ENCODE measurements around the gene C17orf113. TPM values are rescaled to one million over a fixed set of nuclear protein-coding genes. Genes with fewer than 3 reads are reported as not detected.

C17orf113 gene
- total and polyA plus RNA-seq, 2 of the 13 experiments (the other 11 are each of a cell fraction or from before 2014, with no cell fraction given), result 0.87 to 1.1 TPM

- TF ChIP-seq, protein P1, sequence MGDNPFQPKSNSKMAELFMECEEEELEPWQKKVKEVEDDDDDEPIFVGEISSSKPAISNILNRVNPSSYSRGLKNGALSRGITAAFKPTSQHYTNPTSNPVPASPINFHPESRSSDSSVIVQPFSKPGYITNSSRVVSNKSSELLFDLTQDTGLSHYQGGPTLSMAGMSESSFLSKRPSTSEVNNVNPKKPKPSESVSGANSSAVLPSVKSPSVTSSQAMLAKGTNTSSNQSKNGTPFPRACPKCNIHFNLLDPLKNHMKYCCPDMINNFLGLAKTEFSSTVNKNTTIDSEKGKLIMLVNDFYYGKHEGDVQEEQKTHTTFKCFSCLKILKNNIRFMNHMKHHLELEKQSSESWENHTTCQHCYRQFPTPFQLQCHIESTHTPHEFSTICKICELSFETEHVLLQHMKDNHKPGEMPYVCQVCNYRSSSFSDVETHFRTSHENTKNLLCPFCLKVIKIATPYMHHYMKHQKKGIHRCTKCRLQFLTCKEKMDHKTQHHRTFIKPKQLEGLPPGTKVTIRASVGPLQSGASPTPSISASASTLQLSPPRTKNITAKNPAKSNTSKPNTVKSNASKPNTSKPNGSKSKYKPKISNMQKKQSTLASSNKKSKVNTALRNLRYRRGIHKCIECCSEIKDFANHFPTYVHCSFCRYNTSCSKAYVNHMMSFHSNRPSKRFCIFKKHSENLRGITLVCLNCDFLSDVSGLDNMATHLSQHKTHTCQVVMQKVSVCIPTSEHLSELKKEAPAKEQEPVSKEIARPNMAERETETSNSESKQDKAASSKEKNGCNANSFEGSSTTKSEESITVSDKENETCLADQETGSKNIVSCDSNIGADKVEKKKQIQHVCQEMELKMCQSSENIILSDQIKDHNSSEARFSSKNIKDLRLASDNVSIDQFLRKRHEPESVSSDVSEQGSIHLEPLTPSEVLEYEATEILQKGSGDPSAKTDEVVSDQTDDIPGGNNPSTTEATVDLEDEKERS (CRISPR knock-in tag; IDR thresholded peaks at IDR 0.05), result no peak
- TF ChIP-seq GFI1 (CRISPR knock-in tag; IDR thresholded peaks at IDR 0.05; ENCODE audit: borderline replicate concordance) (peak; percentile 45; the same call in 1 of the 2 replicates), ZNF672 (CRISPR knock-in tag; IDR thresholded peaks at IDR 0.05) (peak; percentile 97; the same call in 1 of the 2 replicates), ZZZ3 (CRISPR knock-in tag; IDR thresholded peaks at IDR 0.05; ENCODE audit: borderline replicate concordance) (no peak), ATF7-NPFF (CRISPR knock-in tag; IDR thresholded peaks at IDR 0.05; ENCODE audit: low read depth) (no peak; the same call in 1 of the 2 replicates), AHR (CRISPR knock-in tag; IDR thresholded peaks at IDR 0.05) (peak; percentile 74; the same call in 1 of the 2 replicates), ZNF891 (CRISPR knock-in tag; IDR thresholded peaks at IDR 0.05) (no peak), ZNF839 (CRISPR knock-in tag; IDR thresholded peaks at IDR 0.05; ENCODE audit: borderline replicate concordance) (no peak), ZBTB7B (CRISPR knock-in tag; IDR thresholded peaks at IDR 0.05) (peak; percentile 89), ZNF232 (CRISPR knock-in tag; IDR thresholded peaks at IDR 0.05; ENCODE audit: borderline replicate concordance) (no peak), ZNF30 (CRISPR knock-in tag; IDR thresholded peaks at IDR 0.05) (no peak), NR2F2 (IDR thresholded peaks at IDR 0.05; ENCODE audit: borderline replicate concordance, low read depth) (no peak), PHF21A (CRISPR knock-in tag; IDR thresholded peaks at IDR 0.05) (no peak), RNF2 (conservative IDR thresholded peaks at IDR 0.05; ENCODE audit: low read depth) (no peak), ZNF749 (CRISPR knock-in tag; IDR thresholded peaks at IDR 0.05; ENCODE audit: borderline replicate concordance) (no peak), TAF1 (CRISPR knock-in tag; IDR thresholded peaks at IDR 0.05) (no peak), XBP1 (CRISPR knock-in tag; IDR thresholded peaks at IDR 0.05) (no peak), TOPORS (CRISPR knock-in tag; IDR thresholded peaks at IDR 0.05) (no peak)
- TF ChIP-seq, protein P2, sequence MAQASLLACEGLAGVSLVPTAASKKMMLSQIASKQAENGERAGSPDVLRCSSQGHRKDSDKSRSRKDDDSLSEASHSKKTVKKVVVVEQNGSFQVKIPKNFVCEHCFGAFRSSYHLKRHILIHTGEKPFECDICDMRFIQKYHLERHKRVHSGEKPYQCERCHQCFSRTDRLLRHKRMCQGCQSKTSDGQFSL (CRISPR knock-in tag; IDR thresholded peaks at IDR 0.05), result peak; percentile 66; the same call in 1 of the 2 replicates
- TF ChIP-seq, protein P3, sequence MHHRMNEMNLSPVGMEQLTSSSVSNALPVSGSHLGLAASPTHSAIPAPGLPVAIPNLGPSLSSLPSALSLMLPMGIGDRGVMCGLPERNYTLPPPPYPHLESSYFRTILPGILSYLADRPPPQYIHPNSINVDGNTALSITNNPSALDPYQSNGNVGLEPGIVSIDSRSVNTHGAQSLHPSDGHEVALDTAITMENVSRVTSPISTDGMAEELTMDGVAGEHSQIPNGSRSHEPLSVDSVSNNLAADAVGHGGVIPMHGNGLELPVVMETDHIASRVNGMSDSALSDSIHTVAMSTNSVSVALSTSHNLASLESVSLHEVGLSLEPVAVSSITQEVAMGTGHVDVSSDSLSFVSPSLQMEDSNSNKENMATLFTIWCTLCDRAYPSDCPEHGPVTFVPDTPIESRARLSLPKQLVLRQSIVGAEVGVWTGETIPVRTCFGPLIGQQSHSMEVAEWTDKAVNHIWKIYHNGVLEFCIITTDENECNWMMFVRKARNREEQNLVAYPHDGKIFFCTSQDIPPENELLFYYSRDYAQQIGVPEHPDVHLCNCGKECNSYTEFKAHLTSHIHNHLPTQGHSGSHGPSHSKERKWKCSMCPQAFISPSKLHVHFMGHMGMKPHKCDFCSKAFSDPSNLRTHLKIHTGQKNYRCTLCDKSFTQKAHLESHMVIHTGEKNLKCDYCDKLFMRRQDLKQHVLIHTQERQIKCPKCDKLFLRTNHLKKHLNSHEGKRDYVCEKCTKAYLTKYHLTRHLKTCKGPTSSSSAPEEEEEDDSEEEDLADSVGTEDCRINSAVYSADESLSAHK (CRISPR knock-in tag; IDR thresholded peaks at IDR 0.05; ENCODE audit: borderline replicate concordance), result no peak
- TF ChIP-seq, protein P4, sequence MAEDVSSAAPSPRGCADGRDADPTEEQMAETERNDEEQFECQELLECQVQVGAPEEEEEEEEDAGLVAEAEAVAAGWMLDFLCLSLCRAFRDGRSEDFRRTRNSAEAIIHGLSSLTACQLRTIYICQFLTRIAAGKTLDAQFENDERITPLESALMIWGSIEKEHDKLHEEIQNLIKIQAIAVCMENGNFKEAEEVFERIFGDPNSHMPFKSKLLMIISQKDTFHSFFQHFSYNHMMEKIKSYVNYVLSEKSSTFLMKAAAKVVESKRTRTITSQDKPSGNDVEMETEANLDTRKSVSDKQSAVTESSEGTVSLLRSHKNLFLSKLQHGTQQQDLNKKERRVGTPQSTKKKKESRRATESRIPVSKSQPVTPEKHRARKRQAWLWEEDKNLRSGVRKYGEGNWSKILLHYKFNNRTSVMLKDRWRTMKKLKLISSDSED (CRISPR knock-in tag; IDR thresholded peaks at IDR 0.05), result no peak
Measured at GRCh38 chr17:42067371-42068091, 17.1 kb upstream of the C17orf113 start (continued).

All from HepG2 (cell line).